HG03432 (cell line): ENCODE results near the gene AMOT.

Experiments used
- ATAC-seq: cut with Tn5 transposase; IDR thresholded peaks from one replicate; pipeline ENCODE4 v1.9.1; 2021; ENCODE audit warnings: mild to moderate bottlenecking, moderate library complexity; ENCODE audit not compliant: unreplicated experiment

The AMOT gene

GRCh38 chrX:112839856-112840255 lies 775 bp downstream of the AMOT start:
- ATAC-seq = no peak

- ATAC-seq = no peak
Observed at GRCh38 chrX:112837531-112837930, 3.1 kb downstream of the AMOT start.

DNA sequence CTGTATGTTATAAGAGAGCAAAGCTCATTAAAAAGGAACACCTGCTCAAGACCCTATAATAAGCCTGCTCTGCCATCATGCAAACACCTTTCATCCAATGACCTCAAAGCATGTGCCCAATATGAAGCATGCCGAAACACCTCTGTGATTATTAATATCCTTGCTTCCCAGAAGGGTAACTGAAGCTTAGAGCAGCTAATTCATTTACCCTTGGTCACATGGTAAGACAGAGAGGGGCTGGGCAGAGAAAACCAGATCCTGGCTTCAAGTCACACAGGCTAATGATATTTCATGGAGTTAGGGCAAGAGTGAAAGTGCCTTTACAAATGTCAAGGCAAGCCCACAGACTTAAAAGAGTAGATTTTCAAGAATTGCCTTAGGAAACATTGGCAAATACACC lies 5.6 kb downstream of the AMOT start:
- no peak for ATAC-seq

DNA sequence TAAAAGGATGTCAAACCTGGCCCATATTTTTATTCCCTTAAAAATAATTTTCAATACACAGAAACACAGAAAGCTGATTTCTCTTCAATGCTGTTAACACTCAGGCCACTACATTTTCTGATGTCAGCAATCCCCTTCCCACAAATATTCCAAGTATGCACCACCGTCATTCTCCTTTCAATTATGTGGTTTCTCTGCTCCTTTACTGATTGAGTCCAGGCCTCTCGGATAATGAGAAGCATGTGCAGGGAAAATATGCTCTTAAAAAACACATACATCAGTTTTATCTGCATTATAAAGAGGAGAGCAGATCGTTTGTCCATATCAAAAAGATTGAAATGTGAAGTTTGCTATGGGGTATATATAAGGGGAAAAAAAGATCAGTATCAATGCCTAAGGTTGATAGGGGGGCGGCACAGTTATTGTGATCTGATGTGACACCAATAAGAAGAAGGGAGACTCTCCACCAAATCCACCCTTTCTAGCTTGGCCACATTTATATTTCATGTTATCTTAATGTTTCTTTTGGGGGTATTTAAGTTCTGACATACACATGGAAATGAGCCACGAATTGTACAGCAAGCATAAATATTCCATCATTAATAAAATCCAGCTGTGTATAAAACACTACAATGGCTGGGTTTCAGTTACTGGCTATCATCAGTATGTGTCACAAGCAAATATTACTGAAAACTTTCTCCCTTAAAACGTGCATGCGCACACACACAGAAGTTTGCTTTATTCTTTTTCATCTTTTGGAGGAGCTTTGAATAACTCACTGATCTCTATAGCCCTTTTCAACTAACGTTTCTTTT lies 6.4 kb downstream of the AMOT start:
- ATAC-seq = no peak

DNA sequence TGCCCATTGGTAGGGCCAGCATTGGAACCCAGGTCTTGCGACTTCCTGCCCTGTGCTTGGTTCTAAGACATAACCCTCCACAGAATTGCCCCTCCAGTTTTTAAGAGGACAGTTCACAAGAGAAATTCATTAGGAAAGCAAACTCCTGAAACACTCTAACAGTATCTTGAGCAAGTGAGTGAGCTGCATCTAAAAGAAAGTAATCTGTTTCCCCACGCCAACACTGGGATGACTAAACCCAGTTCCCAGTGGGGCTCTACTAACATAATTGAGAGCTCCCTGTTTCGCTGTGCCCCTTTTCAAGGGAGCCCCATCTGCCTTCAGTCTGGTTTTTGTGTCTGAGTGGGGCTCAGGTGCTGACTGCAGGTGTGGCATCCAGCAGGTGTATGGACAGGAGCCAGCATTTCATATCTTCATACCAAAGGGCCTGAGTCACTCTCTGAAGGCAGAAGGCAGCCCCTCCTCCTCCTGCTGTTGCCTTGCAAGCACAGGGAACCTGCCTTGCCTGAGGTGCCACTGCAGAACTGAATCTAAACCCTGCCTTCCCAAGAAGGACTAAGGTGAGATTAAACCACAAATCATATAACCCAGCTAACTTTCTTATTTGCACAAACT lies 8.0 kb downstream of the AMOT start:
- ATAC-seq = no peak

DNA sequence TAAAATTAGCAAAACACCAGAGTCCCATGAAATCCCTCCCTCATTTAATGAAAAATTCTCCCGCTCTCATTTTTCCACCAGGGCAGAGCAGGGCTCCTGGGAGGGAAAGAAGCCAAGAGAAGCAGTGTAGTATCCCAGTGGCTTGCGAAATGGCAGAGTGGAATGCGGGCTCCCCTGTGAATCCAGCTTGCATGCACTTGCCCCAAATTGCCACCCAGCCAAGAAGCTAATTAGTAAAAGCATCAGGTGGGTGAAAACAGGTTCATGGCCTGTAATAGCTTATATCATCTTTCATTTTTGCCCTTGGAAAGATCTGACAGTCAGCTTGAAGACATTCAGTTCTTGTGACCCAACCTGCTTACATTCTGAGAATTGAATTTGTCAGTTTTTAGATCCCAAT lies 10.1 kb downstream of the AMOT start:
- ATAC-seq = no peak

- ATAC-seq = no peak
Observed at GRCh38 chrX:112827292-112827903, 13.2 kb downstream of the AMOT start.

DNA sequence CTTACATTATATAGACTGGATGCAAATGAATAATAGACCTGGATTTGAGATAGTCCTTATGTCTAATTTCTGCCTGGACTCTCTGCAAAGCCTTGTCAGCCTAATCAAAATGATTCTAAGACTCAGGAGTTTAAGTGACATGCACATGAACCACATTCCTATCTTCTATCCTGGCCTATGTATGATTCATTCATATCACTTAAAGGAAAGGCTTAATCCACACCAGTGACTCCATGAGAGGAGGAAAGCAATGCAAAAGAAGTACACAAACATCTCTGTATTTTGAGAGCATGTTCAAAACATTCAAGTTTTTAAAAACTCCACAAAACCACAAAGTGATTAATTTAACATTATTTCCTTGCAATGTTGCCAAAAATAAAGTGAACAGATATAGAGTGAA lies 14.6 kb downstream of the AMOT start:
- ATAC-seq = no peak

DNA sequence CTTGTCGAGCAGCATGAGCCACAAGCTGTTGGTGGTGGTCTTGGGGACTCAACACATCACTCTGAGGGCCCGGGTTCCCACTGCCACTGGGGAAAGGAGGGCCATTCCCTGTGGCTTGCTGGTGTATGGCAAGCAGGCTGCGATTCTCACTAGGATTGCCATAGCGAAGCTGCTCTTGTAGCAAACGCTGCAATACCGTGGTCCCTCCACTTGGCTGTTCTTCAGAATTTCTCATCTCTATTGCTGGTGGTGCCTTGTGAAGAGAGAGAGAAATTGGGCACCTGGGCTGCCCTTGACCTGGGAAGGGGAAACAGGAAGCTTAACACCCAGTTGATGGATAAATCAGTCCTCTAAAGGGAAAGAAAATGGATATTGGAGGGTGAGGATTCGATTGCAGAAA lies 17.7 kb downstream of the AMOT start:
- ATAC-seq = no peak

DNA sequence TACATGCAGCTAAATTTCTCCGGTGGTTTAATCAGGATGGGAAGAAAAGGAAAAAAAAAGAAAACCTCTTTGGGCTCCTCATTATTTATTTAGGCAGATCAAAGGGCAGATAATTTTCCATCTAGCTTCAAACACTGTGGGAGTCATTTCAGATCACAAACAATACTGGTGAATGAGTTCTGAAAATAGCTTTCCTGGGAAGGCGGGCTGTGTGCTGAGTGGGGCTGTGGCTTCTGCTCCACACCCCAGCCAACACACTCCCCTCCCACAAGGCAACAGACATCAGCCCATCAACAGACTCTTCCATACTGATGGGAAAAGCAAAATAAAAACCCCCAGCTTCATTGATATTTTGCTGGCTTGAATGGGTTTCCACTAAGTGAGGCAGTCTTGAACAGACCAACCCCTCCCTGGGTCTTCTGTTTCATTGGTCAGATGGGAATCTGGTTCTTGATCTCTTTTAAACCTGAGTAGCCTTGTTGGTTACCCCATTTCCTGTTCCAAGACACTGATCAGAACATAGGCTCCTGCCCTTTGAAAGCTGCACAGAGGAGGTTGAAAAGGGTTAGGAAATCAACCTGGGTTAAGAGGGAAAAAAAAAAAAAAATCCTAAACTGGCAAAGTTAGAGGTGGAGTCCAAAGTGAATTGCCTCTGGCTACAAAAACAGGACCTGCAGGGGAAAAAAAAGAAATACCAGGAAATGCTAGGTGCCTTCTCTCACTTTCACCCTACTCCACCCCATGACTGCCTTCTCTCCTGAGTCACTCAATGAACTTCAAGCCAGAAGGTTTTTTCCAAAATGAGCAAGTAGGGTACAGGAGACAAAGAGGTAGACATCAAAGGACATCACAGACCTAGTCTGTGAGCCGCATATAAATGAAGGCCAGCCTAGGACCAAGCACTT lies 20.0 kb downstream of the AMOT start:
- ATAC-seq = peak; percentile 70

DNA sequence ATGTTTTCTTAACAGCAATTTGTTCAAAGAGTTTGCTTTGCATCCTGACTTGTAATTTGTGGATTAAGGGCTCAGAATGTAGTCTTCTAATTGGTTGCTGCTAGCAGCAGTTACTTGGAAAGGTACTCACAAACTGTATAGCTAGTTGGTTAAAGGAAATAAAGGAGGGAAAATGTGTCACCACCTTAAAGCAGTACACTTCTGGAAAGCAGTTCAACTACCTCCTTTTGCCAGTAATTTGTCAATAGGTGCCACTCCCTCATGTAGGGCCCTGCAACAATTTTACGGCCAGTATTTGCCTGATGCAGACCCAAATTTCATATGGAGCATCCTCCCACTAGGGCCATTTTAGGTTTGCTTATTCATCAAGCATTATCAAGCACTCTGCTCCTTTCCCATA lies 20.8 kb downstream of the AMOT start:
- no peak for ATAC-seq

DNA sequence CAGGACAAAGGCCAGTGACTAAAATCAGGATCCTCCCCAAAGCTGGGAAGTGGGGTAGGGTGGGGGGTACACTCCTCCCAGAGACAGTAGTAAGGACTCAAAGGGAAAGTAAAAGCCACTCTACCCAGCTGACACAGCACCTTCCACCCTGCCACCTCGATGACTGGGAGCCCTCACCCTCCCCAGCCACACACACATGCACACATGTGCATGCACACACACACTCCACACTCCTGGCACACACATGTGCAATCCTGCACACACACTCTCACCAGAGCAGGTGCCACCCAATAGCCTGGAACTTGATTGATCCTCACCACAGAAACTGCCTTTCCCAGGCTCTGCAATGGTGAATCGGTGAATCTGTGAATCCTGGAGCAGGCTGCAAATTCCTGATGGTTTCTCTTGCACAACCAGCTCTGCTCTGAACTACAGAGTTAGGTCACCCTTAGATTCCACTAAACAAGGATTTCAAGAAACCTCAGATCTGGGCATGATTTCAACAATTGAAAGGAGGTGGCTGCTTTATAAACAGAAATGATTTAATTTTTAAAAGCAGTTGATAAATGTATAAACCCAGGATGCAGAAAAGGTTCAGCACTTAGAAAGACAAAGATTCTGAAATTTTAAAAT lies 21.5 kb downstream of the AMOT start:
- peak; percentile 50 for ATAC-seq

DNA sequence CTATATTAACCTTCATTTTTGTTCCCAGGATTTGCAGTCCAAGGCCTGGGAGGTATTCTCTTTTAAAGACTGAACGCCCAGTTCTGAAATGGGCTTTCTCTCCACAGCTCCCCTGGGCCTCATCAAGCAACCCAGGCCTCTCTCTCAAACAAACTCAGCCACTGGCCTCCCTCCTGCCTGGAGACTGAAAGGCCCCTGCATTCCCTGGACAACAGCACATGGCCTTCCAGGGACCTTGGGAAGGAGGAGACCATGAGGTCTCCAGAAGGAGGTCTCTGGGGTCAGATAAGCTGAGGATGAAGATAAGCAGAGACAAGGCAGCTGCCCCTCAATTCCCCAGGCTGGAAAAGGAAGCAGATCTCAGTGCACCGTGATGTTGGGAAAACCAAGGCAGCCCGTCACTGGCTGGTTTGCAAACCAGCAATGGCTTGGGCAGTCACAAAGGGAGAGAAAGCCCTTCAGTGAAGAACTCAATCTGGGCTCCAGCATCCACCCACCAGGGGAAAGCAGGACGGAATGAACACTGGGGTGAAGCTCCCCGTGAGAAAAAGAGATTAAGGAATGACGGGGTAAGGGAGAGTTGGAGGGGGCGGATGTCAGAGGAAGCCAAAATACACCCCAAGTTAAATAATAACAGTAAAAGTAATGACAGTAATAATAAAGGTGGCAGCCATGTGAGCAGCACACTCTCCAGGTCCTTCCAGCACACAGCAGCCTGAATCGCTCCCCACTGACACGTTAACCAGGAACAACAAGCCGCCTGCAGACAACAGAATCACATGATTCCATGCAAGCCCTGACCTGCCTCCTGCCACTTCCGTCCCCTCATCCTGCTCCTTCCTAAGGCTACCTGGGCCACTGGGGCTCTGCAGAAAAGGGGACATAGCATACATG lies 22.3 kb downstream of the AMOT start:
- ATAC-seq = peak; percentile 26

DNA sequence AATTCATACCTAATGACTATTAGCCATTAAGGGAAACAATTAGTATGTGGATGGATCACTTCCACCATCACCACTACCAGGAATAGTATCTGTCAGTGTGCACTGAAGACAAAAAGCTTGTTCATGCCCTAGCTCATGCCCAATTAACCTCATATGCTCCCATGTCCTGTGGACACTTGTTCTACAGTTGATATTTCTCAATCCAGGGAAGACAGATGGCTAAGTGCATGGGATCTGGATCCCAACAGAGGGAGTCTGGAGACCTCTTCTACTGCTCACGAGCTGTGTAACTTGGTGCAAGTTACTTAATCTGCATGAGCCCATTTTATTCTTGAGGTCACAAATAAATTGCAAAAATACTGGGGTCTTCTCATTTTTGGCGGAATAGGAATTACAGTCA lies 23.7 kb downstream of the AMOT start:
- no peak for ATAC-seq

DNA sequence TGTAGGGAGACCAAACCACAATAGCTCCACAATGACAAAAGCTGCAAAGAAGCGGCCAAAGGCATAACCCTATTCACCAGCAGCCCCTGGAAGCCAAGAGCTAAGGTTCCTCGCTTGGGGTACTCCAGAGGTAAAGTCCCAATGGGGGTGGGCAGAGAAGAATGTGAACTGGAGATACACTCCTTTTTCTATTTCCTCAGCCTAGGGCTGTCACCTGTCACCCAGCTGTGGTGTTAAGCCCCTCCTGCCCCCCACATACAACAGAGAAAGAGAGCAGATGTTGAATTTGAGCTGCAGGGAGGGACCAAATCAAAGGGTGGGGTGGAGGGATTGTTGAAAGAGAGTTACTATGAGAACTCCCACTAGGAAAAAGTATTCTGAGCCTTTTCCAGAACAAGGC lies 26.1 kb downstream of the AMOT start:
- ATAC-seq = no peak

- no peak for ATAC-seq
Observed at GRCh38 chrX:112812741-112813140, 27.9 kb downstream of the AMOT start.

- no peak for ATAC-seq
Observed at GRCh38 chrX:112808651-112809195, 31.9 kb downstream of the AMOT start.

DNA sequence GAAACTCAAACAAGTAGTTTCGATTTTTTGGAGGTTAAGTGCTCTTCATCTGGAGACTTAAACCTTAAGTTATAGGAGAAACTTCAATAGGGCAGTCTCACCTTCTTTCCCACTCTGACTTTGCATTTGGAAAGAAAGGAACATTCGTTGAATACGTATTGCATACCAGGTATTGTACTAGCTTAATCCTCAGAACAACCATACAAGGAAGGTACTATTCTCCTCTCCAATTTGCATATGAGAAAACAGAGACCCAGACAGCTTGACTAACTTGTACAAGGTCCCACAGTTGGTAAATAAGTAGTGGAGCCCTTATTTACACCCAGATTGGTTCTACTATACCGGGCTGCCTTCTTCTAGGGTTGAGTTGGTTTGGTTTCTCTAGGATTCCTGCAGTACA lies 32.6 kb downstream of the AMOT start:
- no peak for ATAC-seq

DNA sequence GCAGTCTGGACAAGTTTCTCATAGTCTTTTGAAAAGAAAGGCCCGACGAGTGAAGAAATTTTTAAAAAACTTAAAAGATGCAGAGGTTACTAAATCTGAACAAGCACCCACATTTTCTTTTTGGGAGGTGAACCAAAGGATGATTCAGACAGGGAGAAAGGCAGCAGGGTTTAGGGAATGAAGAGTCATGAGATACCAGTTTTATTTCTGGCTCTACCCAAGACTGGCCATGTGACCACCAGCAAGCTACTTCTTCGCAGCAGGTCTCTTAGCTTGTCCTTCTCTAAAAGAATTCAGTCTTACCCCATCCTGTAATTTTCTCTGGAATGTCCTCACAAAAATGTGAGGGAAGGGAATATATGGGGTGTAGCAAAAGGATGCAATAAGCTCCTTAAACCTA lies 37.6 kb downstream of the AMOT start:
- ATAC-seq = no peak
